ENCODE results near the gene NHERF1. TPM values are rescaled to one million over a fixed set of nuclear protein-coding genes. Genes with fewer than 3 reads are reported as not detected.
A peak's percentile ranks its signal among the peaks of the same experiment; 100 is the strongest.

The NHERF1 gene
- total RNA-seq, 1 donor from 2014 or later = 86.9 TPM

GRCh38 chr17:74769266-74769855 lies 20.9 kb downstream of the NHERF1 start:
- H3K4me1 Mint-ChIP-seq (ENCODE audit: unreplicated experiment) = peaks cover 21% of the 10 kb centered on the region
- no peaks in the 10 kb centered on the region for H3K27me3 Mint-ChIP-seq
- H3K27ac Mint-ChIP-seq = no peak overlapping the region
- no peak for TF ChIP-seq CTCF (conservative IDR thresholded peaks at IDR 0.05)
- no peak overlapping the region for H3K4me3 Mint-ChIP-seq
- no peak for DNase-seq (ENCODE audit: extremely low spot score, unreplicated experiment)
- peaks cover 9% of the 10 kb centered on the region for H3K36me3 Mint-ChIP-seq
- H3K9me3 Mint-ChIP-seq = no peaks in the 10 kb centered on the region

GRCh38 chr17:74769856-74770497 lies 21.5 kb downstream of the NHERF1 start:
- Mint-ChIP-seq H3K9me3 (no peaks in the 10 kb centered on the region), H3K4me3 (peak overlapping the region; percentile 63), H3K27me3 (no peaks in the 10 kb centered on the region), H3K4me1 (ENCODE audit: unreplicated experiment) (peaks cover 21% of the 10 kb centered on the region), H3K36me3 (peaks cover 9% of the 10 kb centered on the region), H3K27ac (peak overlapping the region; percentile 82)
- no peak for TF ChIP-seq CTCF (conservative IDR thresholded peaks at IDR 0.05)
- no peak for DNase-seq (ENCODE audit: extremely low spot score, unreplicated experiment)

GRCh38 chr17:74770498-74771318 lies 22.3 kb downstream of the NHERF1 start:
- Mint-ChIP-seq H3K27me3 (no peaks in the 10 kb centered on the region), H3K9me3 (no peaks in the 10 kb centered on the region), H3K27ac (peak overlapping the region; percentile 82), H3K4me1 (ENCODE audit: unreplicated experiment) (peaks cover 23% of the 10 kb centered on the region), H3K36me3 (peaks cover 9% of the 10 kb centered on the region), H3K4me3 (peak overlapping the region; percentile 63)
- DNase-seq (ENCODE audit: extremely low spot score, unreplicated experiment) = peak; percentile 80
- TF ChIP-seq CTCF (conservative IDR thresholded peaks at IDR 0.05) = peak; percentile 82

GRCh38 chr17:74771319-74771914 lies 23.0 kb downstream of the NHERF1 start:
- Mint-ChIP-seq H3K9me3 (no peaks in the 10 kb centered on the region), H3K4me3 (no peak overlapping the region), H3K27ac (no peak overlapping the region), H3K36me3 (peaks cover 14% of the 10 kb centered on the region), H3K4me1 (ENCODE audit: unreplicated experiment) (peaks cover 28% of the 10 kb centered on the region), H3K27me3 (no peaks in the 10 kb centered on the region)
- no peak for TF ChIP-seq CTCF (conservative IDR thresholded peaks at IDR 0.05)
- DNase-seq (ENCODE audit: extremely low spot score, unreplicated experiment) = no peak

- Mint-ChIP-seq H3K4me1 (ENCODE audit: unreplicated experiment) (peaks cover 28% of the 10 kb centered on the region), H3K27me3 (no peaks in the 10 kb centered on the region), H3K27ac (no peak overlapping the region), H3K9me3 (no peaks in the 10 kb centered on the region), H3K4me3 (no peak overlapping the region), H3K36me3 (peaks cover 14% of the 10 kb centered on the region)
- TF ChIP-seq CTCF (conservative IDR thresholded peaks at IDR 0.05) = no peak
- DNase-seq (ENCODE audit: extremely low spot score, unreplicated experiment) = no peak
These were observed 23.6 kb downstream of the NHERF1 start for GRCh38 chr17:74772053-74772452.

Measured in type B pancreatic cell (in vitro differentiated cells).